NB4 (cell line): ENCODE results near the gene FOXP1.

Experiments used
- CTCF ChIP-seq: IDR thresholded peaks from one replicate; pipeline ENCODE4 v1.5.1; 2012; ENCODE audit warnings: low read depth, low read length
- MAX ChIP-seq: IDR thresholded peaks from 2 replicates; pipeline ENCODE4 v1.6.1; 2011; ENCODE audit warnings: low read depth, low read length

GRCh38 chr3:71589132-71589531, 5.6 kb upstream of the FOXP1 start:
- no peak for TF ChIP-seq CTCF
- no peak for TF ChIP-seq MAX
